HepG2 (cell line): ENCODE results near the gene BBC3. TPM values are rescaled to one million over a fixed set of nuclear protein-coding genes. Genes with fewer than 3 reads are reported as not detected.

Source experiments
- BCL3 ChIP-seq: sonication (generic); formaldehyde crosslinking; IDR thresholded peaks from 2 replicates; pipeline ENCODE4 v1.5.1; 2020; ENCODE audit warnings: mild to moderate bottlenecking, missing genetic modification reagents, moderate library complexity
- GMEB1 ChIP-seq: sonication (generic); formaldehyde crosslinking; IDR thresholded peaks from 2 replicates; pipeline ENCODE4 v1.5.1; 2020; ENCODE audit warnings: missing genetic modification reagents, mild to moderate bottlenecking, borderline replicate concordance
- HMGA1 ChIP-seq: sonication (generic); formaldehyde crosslinking; conservative IDR thresholded peaks from 2 replicates; pipeline ENCODE4 v1.4.0; 2020; ENCODE audit warnings: missing genetic modification reagents
- NCOA1 ChIP-seq: sonication (generic); formaldehyde crosslinking; IDR thresholded peaks from 2 replicates; pipeline ENCODE4 v1.9.0; 2021; ENCODE audit warnings: missing genetic modification reagents
- NRL ChIP-seq: sonication (generic); formaldehyde crosslinking; IDR thresholded peaks from 2 replicates; pipeline ENCODE4 v1.5.0; 2020; ENCODE audit warnings: missing genetic modification reagents, mild to moderate bottlenecking, moderate library complexity, borderline replicate concordance
- RFX5 ChIP-seq: IDR thresholded peaks from 2 replicates; pipeline ENCODE4 v1.6.1; 2011; ENCODE audit warnings: low read depth, low read length, improper control_type of control experiment
- RNF219 ChIP-seq: sonication (generic); formaldehyde crosslinking; IDR thresholded peaks from 2 replicates; pipeline ENCODE4 v1.5.0; 2020; ENCODE audit warnings: mild to moderate bottlenecking, missing genetic modification reagents
- RXRA ChIP-seq: sonication (generic); formaldehyde crosslinking; IDR thresholded peaks from 2 replicates; pipeline ENCODE4 v1.5.1; 2020; ENCODE audit warnings: missing genetic modification reagents
- SETDB1 ChIP-seq: sonication (generic); formaldehyde crosslinking; IDR thresholded peaks from 2 replicates; pipeline ENCODE4 v1.5.1; 2020; ENCODE audit warnings: missing genetic modification reagents, mild to moderate bottlenecking, borderline replicate concordance
- XRCC5 ChIP-seq: fragments of 200-400 bp; formaldehyde crosslinking; optimal IDR thresholded peaks from 2 replicates; pipeline ENCODE3; 2017; ENCODE audit warnings: mild to moderate bottlenecking, low read length
- YY1 ChIP-seq: IDR thresholded peaks from 2 replicates; pipeline ENCODE4 v1.6.1; 2011; ENCODE audit warnings: low read length, low read depth, moderate library complexity, mild to moderate bottlenecking; ENCODE audit not compliant: insufficient read depth, insufficient replicate concordance
- ZBTB1 ChIP-seq: sonication (generic); formaldehyde crosslinking; IDR thresholded peaks from 2 replicates; pipeline ENCODE4 v1.4.0; 2020; ENCODE audit warnings: missing genetic modification reagents, borderline replicate concordance
- ZBTB14 ChIP-seq: sonication (generic); formaldehyde crosslinking; IDR thresholded peaks from 2 replicates; pipeline ENCODE4 v1.4.0; 2020; ENCODE audit warnings: missing genetic modification reagents
- ZBTB38 ChIP-seq: sonication (generic); formaldehyde crosslinking; IDR thresholded peaks from 2 replicates; pipeline ENCODE4 v1.5.1; 2020; ENCODE audit warnings: mild to moderate bottlenecking, missing genetic modification reagents
- ZNF281 ChIP-seq: sonication (generic); formaldehyde crosslinking; IDR thresholded peaks from 2 replicates; pipeline ENCODE4 v1.4.0; 2020; ENCODE audit warnings: missing genetic modification reagents, borderline replicate concordance
- ZNF543 ChIP-seq: sonication (generic); formaldehyde crosslinking; IDR thresholded peaks from 2 replicates; pipeline ENCODE4 v1.4.0; 2020; ENCODE audit warnings: mild to moderate bottlenecking, missing genetic modification reagents
- ZNF589 ChIP-seq: sonication (generic); formaldehyde crosslinking; conservative IDR thresholded peaks from 2 replicates; pipeline ENCODE4 v1.8.0; 2022; ENCODE audit warnings: mild to moderate bottlenecking, moderate library complexity, missing genetic modification reagents
- polyA plus RNA-seq, 8 experiments: library from polyadenylated mRNA; depleted of rRNA in 3 of 8; stranded (reverse) in 7 of 8; unstranded in 1 of 8; fragments of >200 nt; fragmentation: Illumina TruSeq in 4 of 8; extraction: Trizol in 4 of 8; gene quantifications; 2 replicates each; pipeline versions ENCODE4 v1.2.1 to v1.2.3, GENCODE V29; 2011 to 2016; ENCODE audit warnings: low read depth in 4 of 8, missing spikeins in 1 of 8, mixed read lengths in 1 of 8; ENCODE audit not compliant: insufficient read depth in 1 of 8
- total RNA-seq, 5 experiments: library from RNA; depleted of rRNA; stranded (reverse); fragments of >200 nt; fragmentation: Illumina TruSeq; extraction: Trizol; gene quantifications; 2 replicates each; pipeline ENCODE4 v1.2.3, GENCODE V29; 2016; ENCODE audit warnings: low read depth in 1 of 5

BBC3 gene
- total and polyA plus RNA-seq, 2 of the 13 experiments (the other 11 are each of a cell fraction or from before 2014, with no cell fraction given): 6.1 to 8.8 TPM

- TF ChIP-seq ZBTB1 (CRISPR knock-in tag): no peak
- peak; percentile 77 for TF ChIP-seq YY1
- peak; percentile 27 for TF ChIP-seq XRCC5
- peak; percentile 31; the same call in 1 of the 2 replicates for TF ChIP-seq ZBTB38
- 0 out of 2 replicates have a peak, but pooled peaks have one; percentile 7 for TF ChIP-seq RXRA (CRISPR knock-in tag)
- TF ChIP-seq GMEB1: peak; percentile 62; the same call in 1 of the 2 replicates
- peak; percentile 52; the same call in 1 of the 2 replicates for TF ChIP-seq ZNF281 (CRISPR knock-in tag)
- no peak for TF ChIP-seq NCOA1 (CRISPR knock-in tag)
- TF ChIP-seq ZBTB14: peak; percentile 82
- TF ChIP-seq HMGA1 (CRISPR knock-in tag): no peak
- no peak for TF ChIP-seq RNF219 (CRISPR knock-in tag)
- TF ChIP-seq NRL (CRISPR knock-in tag): 0 out of 2 replicates have a peak, but pooled peaks have one; percentile 21
- TF ChIP-seq BCL3 (CRISPR knock-in tag): 0 out of 2 replicates have a peak, but pooled peaks have one; percentile 18
- no peak for TF ChIP-seq ZNF543 (CRISPR knock-in tag)
- no peak for TF ChIP-seq SETDB1 (CRISPR knock-in tag)
- TF ChIP-seq RFX5: peak; percentile 25; the same call in 1 of the 2 replicates
- peak; percentile 5; the same call in 1 of the 2 replicates for TF ChIP-seq ZNF589 (CRISPR knock-in tag)
These were observed 25.1 kb upstream of the BBC3 start, which contains the start of gene CCDC9 (continued) for GRCh38 chr19:47255879-47256692.
